ENCODE data around the gene NINJ1. TPM values are rescaled to one million over a fixed set of nuclear protein-coding genes. Genes with fewer than 3 reads are reported as not detected.
A peak's percentile ranks its signal among the peaks of the same experiment; 100 is the strongest.

The NINJ1 gene
- total and polyA plus RNA-seq, 2 of the 13 experiments (the other 11 are each of a cell fraction or from before 2014, with no cell fraction given), result 81.2 to 92.1 TPM

DNA sequence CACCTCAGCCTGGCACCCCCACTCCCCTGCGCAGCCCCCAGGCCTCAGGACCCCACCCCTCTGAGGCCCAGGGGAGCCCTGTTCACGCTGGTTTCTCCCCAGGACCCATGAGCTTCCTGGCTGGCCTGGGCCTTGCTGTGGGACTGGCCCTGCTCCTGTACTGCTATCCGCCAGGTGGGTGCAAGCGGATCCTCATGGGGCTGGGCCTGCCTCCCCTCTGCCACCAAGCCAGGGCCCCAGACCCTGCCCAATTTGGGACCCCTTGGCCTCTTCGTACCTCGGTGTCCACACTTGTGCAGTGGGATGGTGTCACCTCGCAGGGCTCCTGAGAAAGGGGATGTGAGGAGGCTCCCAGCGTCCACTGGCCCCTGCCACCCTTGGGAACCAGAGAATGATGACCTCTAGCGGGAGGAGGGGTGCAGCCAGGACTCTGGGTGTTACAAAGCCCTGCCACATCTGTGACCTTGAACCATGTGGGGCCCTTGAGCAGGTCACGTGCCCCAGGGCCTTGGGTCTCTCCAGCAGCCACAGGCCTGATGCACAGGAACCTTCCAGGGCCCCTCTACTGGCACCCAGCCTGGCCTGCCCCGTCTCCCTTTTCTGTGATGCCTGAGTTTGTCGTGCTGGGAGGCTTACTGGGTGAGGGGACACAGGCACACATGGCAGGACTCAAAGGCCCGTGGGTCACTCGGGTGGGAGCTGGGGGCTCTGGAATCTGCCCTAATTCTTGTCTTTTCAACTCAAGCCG lies 21.8 kb downstream of the NINJ1 start (continued):
- no peak for TF ChIP-seq ZNF850 (CRISPR knock-in tag; conservative IDR thresholded peaks at IDR 0.05)
- TF ChIP-seq TCF7 (IDR thresholded peaks at IDR 0.05; ENCODE audit: low read depth), result no peak
- peak; percentile 95 for TF ChIP-seq REPIN1 (CRISPR knock-in tag; IDR thresholded peaks at IDR 0.05; ENCODE audit: borderline replicate concordance, low read depth)
- no peak for TF ChIP-seq KDM5A (IDR thresholded peaks at IDR 0.05; ENCODE audit: borderline replicate concordance, low read length)
- no peak for TF ChIP-seq POLR2AphosphoS2 (IDR thresholded peaks at IDR 0.05; ENCODE audit: low read depth, low read length)
- no peak for TF ChIP-seq ZNF550 (CRISPR knock-in tag; IDR thresholded peaks at IDR 0.05; ENCODE audit: borderline replicate concordance)
- TF ChIP-seq, protein P1, sequence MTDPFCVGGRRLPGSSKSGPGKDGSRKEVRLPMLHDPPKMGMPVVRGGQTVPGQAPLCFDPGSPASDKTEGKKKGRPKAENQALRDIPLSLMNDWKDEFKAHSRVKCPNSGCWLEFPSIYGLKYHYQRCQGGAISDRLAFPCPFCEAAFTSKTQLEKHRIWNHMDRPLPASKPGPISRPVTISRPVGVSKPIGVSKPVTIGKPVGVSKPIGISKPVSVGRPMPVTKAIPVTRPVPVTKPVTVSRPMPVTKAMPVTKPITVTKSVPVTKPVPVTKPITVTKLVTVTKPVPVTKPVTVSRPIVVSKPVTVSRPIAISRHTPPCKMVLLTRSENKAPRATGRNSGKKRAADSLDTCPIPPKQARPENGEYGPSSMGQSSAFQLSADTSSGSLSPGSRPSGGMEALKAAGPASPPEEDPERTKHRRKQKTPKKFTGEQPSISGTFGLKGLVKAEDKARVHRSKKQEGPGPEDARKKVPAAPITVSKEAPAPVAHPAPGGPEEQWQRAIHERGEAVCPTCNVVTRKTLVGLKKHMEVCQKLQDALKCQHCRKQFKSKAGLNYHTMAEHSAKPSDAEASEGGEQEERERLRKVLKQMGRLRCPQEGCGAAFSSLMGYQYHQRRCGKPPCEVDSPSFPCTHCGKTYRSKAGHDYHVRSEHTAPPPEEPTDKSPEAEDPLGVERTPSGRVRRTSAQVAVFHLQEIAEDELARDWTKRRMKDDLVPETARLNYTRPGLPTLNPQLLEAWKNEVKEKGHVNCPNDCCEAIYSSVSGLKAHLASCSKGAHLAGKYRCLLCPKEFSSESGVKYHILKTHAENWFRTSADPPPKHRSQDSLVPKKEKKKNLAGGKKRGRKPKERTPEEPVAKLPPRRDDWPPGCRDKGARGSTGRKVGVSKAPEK (CRISPR knock-in tag; IDR thresholded peaks at IDR 0.05; ENCODE audit: borderline replicate concordance), result peak; percentile 81; the same call in 1 of the 2 replicates
- TF ChIP-seq ZNF446 (CRISPR knock-in tag; IDR thresholded peaks at IDR 0.05), result no peak
- peak; percentile 91 for TF ChIP-seq TARDBP (CRISPR knock-in tag; IDR thresholded peaks at IDR 0.05)
- TF ChIP-seq, protein P2, sequence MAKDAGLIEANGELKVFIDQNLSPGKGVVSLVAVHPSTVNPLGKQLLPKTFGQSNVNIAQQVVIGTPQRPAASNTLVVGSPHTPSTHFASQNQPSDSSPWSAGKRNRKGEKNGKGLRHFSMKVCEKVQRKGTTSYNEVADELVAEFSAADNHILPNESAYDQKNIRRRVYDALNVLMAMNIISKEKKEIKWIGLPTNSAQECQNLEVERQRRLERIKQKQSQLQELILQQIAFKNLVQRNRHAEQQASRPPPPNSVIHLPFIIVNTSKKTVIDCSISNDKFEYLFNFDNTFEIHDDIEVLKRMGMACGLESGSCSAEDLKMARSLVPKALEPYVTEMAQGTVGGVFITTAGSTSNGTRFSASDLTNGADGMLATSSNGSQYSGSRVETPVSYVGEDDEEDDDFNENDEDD (CRISPR knock-in tag; IDR thresholded peaks at IDR 0.05; ENCODE audit: borderline replicate concordance), result peak; percentile 67; the same call in 1 of the 2 replicates
- TF ChIP-seq HNF4A (CRISPR knock-in tag; IDR thresholded peaks at IDR 0.05), result peak; percentile 84
- no peak for TF ChIP-seq SYNCRIP (IDR thresholded peaks at IDR 0.05; ENCODE audit: insufficient read depth, low read depth, low read length)
- no peak for TF ChIP-seq NFE2L2 (IDR thresholded peaks at IDR 0.05; ENCODE audit: low read length)
- TF ChIP-seq ARID2 (CRISPR knock-in tag; IDR thresholded peaks at IDR 0.05; ENCODE audit: borderline replicate concordance), result no peak
- TF ChIP-seq, protein P3, sequence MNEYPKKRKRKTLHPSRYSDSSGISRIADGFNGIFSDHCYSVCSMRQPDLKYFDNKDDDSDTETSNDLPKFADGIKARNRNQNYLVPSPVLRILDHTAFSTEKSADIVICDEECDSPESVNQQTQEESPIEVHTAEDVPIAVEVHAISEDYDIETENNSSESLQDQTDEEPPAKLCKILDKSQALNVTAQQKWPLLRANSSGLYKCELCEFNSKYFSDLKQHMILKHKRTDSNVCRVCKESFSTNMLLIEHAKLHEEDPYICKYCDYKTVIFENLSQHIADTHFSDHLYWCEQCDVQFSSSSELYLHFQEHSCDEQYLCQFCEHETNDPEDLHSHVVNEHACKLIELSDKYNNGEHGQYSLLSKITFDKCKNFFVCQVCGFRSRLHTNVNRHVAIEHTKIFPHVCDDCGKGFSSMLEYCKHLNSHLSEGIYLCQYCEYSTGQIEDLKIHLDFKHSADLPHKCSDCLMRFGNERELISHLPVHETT (CRISPR knock-in tag; conservative IDR thresholded peaks at IDR 0.05), result 0 out of 2 replicates have a peak, but pooled peaks have one; percentile 54
- TF ChIP-seq TEAD2 (CRISPR knock-in tag; IDR thresholded peaks at IDR 0.05), result no peak
- no peak for TF ChIP-seq SNRNP70 (IDR thresholded peaks at IDR 0.05; ENCODE audit: low read depth, low read length)
- TF ChIP-seq KLF16 (CRISPR knock-in tag; IDR thresholded peaks at IDR 0.05), result peak in 1 of 2 experiments; percentile 92; a peak in 2 of 4 replicates
- peak; percentile 58; the same call in 1 of the 2 replicates for TF ChIP-seq ZSCAN29 (CRISPR knock-in tag; conservative IDR thresholded peaks at IDR 0.05)
- no peak for TF ChIP-seq ZNF24 (IDR thresholded peaks at IDR 0.05)
- 0 out of 2 replicates have a peak, but pooled peaks have one; percentile 39 for TF ChIP-seq NFATC3 (CRISPR knock-in tag; IDR thresholded peaks at IDR 0.05)
- no peak for TF ChIP-seq HOXD1 (CRISPR knock-in tag; IDR thresholded peaks at IDR 0.05)
- no peak for TF ChIP-seq ZNF30 (CRISPR knock-in tag; IDR thresholded peaks at IDR 0.05)
- no peak for TF ChIP-seq ELF1 (CRISPR knock-in tag; IDR thresholded peaks at IDR 0.05)
- 0 out of 2 replicates have a peak, but pooled peaks have one; percentile 47 for TF ChIP-seq SRY (CRISPR knock-in tag; IDR thresholded peaks at IDR 0.05)
- no peak; the same call in 1 of the 2 replicates for TF ChIP-seq CCDC6 (CRISPR knock-in tag; IDR thresholded peaks at IDR 0.05)
- peak; percentile 72; the same call in 1 of the 2 replicates for TF ChIP-seq FOXK1 (CRISPR knock-in tag; IDR thresholded peaks at IDR 0.05; ENCODE audit: borderline replicate concordance, low read depth)
